SK-N-SH treated with all-trans-retinoic acid at 6 μM for 48 hours (cell line): ENCODE data around the gene DNMT3A.

Experiments used
- RARB ChIP-seq: fragments of 250-450 bp; sonication (Bioruptor Pico); IDR thresholded peaks from 2 replicates; pipeline ENCODE4 v1.8.0; 2021; ENCODE audit warnings: mild to moderate bottlenecking, moderate library complexity
- TOX ChIP-seq: fragments of 250-450 bp; sonication (Bioruptor Pico); IDR thresholded peaks from 2 replicates; pipeline ENCODE4 v1.8.0; 2021; ENCODE audit warnings: mild to moderate bottlenecking, moderate library complexity, borderline replicate concordance
- ZFP30 ChIP-seq: fragments of 450-650 bp; formaldehyde crosslinking; IDR thresholded peaks from 2 replicates; pipeline ENCODE4 v1.5.0; 2022; ENCODE audit warnings: mild to moderate bottlenecking, moderate library complexity
- TF ChIP-seq, protein P1 (sequence below): fragments of 250-450 bp; sonication (Bioruptor Pico); IDR thresholded peaks from 2 replicates; pipeline ENCODE4 v1.8.0; 2020; ENCODE audit warnings: mild to moderate bottlenecking, moderate library complexity, borderline replicate concordance
- TF ChIP-seq, protein P2 (sequence below): fragments of 250-450 bp; sonication (Bioruptor Pico); IDR thresholded peaks from 2 replicates; pipeline ENCODE4 v1.8.0; 2021; ENCODE audit warnings: low read depth, mild to moderate bottlenecking, moderate library complexity, borderline replicate concordance
- TF ChIP-seq, protein P3 (sequence below): fragments of 250-450 bp; sonication (Bioruptor Pico); IDR thresholded peaks from 2 replicates; pipeline ENCODE4 v1.5.1; 2020; ENCODE audit warnings: low read depth, mild to moderate bottlenecking, moderate library complexity

DNA sequence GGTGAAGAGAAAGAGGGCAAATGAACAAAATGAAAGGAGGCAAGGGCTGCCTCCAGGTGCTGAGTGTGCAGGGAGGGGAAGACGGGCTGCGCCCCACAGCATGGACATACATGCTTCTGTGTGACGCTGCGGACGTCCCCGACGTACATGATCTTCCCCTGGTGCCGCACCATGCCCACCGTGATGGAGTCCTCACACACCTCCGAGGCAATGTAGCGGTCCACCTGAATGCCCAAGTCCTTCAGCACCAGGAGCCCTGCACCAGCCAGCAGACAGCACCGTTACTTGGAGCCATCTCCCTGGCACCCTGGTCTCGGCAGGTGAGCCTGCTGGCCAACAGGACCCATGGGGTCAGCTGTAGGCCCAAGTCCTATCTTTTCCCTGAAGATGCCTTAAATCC lies 100.3 kb downstream of the DNMT3A start:
- TF ChIP-seq TOX (CRISPR knock-in tag), result no peak
- TF ChIP-seq, protein P1, sequence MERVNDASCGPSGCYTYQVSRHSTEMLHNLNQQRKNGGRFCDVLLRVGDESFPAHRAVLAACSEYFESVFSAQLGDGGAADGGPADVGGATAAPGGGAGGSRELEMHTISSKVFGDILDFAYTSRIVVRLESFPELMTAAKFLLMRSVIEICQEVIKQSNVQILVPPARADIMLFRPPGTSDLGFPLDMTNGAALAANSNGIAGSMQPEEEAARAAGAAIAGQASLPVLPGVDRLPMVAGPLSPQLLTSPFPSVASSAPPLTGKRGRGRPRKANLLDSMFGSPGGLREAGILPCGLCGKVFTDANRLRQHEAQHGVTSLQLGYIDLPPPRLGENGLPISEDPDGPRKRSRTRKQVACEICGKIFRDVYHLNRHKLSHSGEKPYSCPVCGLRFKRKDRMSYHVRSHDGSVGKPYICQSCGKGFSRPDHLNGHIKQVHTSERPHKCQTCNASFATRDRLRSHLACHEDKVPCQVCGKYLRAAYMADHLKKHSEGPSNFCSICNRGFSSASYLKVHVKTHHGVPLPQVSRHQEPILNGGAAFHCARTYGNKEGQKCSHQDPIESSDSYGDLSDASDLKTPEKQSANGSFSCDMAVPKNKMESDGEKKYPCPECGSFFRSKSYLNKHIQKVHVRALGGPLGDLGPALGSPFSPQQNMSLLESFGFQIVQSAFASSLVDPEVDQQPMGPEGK (CRISPR knock-in tag), result no peak
- TF ChIP-seq, protein P2, sequence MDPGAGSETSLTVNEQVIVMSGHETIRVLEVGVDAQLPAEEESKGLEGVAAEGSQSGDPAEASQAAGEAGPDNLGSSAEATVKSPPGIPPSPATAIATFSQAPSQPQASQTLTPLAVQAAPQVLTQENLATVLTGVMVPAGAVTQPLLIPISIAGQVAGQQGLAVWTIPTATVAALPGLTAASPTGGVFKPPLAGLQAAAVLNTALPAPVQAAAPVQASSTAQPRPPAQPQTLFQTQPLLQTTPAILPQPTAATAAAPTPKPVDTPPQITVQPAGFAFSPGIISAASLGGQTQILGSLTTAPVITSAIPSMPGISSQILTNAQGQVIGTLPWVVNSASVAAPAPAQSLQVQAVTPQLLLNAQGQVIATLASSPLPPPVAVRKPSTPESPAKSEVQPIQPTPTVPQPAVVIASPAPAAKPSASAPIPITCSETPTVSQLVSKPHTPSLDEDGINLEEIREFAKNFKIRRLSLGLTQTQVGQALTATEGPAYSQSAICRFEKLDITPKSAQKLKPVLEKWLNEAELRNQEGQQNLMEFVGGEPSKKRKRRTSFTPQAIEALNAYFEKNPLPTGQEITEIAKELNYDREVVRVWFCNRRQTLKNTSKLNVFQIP (CRISPR knock-in tag), result no peak
- no peak for TF ChIP-seq RARB (CRISPR knock-in tag)
- TF ChIP-seq ZFP30 (CRISPR knock-in tag), result no peak
- TF ChIP-seq, protein P3, sequence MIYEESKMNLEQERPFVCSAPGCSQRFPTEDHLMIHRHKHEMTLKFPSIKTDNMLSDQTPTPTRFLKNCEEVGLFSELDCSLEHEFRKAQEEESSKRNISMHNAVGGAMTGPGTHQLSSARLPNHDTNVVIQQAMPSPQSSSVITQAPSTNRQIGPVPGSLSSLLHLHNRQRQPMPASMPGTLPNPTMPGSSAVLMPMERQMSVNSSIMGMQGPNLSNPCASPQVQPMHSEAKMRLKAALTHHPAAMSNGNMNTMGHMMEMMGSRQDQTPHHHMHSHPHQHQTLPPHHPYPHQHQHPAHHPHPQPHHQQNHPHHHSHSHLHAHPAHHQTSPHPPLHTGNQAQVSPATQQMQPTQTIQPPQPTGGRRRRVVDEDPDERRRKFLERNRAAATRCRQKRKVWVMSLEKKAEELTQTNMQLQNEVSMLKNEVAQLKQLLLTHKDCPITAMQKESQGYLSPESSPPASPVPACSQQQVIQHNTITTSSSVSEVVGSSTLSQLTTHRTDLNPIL (CRISPR knock-in tag), result no peak
